GM10266 (cell line): ENCODE data around the gene TMA7.
"Not testable (repeated sequence)": the region's sequence is repeated elsewhere in the genome, so short reads cannot be mapped to it uniquely, and the experiment has no call there.

Experiments used
- DNase-seq: peaks from one replicate; pipeline ENCODE4 v3.0.0; 2012; ENCODE audit errors: extremely low spot score
- TF ChIP-seq, protein P1 (sequence below): IDR thresholded peaks from 2 replicates; pipeline ENCODE4 v1.5.1; 2012; ENCODE audit warnings: mild to moderate bottlenecking, low read depth; ENCODE audit not compliant: control insufficient read depth, insufficient read depth; ENCODE audit errors: missing control alignments

Gene TMA7

DNA sequence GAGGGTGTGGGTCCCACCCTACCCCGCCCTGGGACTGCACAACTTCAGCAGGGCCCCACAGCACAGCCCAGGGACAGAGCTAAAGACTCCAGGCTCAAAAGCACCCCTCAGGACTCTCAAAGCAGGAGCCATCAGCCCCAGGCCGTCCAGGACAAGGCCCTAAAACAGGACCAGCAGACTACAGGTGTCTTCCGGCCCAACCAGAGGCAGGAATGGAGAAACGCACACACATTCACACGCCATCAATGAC is 32.5 kb downstream of the TMA7 start:
- DNase-seq: no peak
- TF ChIP-seq, protein P1, sequence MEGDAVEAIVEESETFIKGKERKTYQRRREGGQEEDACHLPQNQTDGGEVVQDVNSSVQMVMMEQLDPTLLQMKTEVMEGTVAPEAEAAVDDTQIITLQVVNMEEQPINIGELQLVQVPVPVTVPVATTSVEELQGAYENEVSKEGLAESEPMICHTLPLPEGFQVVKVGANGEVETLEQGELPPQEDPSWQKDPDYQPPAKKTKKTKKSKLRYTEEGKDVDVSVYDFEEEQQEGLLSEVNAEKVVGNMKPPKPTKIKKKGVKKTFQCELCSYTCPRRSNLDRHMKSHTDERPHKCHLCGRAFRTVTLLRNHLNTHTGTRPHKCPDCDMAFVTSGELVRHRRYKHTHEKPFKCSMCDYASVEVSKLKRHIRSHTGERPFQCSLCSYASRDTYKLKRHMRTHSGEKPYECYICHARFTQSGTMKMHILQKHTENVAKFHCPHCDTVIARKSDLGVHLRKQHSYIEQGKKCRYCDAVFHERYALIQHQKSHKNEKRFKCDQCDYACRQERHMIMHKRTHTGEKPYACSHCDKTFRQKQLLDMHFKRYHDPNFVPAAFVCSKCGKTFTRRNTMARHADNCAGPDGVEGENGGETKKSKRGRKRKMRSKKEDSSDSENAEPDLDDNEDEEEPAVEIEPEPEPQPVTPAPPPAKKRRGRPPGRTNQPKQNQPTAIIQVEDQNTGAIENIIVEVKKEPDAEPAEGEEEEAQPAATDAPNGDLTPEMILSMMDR: no peak

DNA sequence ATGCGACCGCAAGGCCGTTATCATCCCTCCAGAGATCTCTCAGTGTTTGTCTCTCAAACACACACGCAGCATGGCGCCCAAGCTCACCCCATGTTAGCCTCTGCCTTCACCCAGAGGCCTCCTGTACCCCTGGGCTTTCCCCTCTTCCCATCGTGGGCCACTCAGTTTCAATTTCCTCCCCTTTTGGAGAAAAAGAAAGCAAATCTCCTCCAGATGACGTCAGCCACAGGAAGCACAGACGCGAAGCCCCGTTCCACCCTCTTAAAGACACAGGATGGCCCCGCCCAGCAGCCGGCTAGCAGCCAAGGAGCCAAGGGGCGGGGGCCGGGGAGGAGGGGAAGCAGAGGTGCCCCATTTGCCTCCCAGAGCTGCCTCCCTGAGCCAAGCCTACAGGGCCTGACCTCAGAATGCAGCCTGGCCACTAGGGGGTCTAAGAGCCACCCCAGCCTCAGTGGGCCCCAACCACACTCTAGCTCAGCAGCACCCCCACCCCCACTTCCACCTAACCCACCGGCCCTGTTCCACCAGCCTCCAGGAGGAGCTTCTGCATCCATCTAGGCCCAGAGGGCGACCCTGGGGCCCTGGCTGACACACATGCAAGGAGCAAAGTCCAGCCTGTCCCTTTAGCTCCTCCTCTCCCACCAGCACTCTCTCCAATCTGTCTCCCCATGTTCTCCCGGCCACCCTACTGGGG is 33.0 kb downstream of the TMA7 start:
- TF ChIP-seq, protein P1: peak; percentile 42
- peak; percentile 93 for DNase-seq

DNA sequence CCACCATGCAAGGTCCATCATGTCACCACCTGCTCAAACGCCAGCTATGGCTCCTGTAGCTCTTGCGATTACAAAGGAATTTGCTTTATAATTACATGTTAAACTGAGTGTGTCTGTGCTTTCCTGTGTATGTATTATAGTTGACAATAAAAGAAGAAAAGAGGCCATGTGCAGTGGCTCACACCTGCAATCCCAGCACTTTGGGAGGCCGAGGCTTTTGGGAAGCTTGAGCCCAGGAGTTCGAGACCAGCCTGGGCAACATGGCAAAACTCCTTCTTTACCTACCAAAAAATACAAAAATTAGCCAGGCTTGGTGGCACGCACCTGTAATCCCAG is 33.5 kb downstream of the TMA7 start:
- no peak for DNase-seq

DNA sequence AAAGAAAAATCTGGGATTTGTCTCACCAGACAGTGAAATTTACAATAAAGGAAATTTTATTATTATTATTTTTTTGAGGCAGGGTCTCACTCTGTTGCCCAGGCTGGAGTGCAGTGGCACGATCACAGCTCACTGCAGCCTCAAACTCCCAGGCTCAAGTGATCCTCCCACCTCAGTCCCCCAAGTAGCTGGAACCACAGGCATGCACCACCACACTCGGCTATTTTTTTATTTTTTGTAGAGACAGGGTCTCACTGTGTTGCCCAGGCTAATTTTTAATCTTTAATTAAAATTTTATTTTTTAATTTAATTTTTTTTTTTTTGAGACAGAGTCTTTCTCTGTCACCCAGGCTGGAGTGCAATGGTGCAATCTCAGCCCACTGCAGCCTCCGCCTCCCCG is 34.0 kb downstream of the TMA7 start:
- DNase-seq: not testable (repeated sequence)

More for the DNA sequence above, 33.5 kb downstream of the TMA7 start:
- TF ChIP-seq, protein P1: no peak

- no peak for DNase-seq
- TF ChIP-seq, protein P1: no peak
Measured at GRCh38 chr3:48474619-48475018, 34.6 kb downstream of the TMA7 start.

- DNase-seq: no peak
- TF ChIP-seq, protein P1: no peak
Measured at GRCh38 chr3:48475188-48475587, 35.1 kb downstream of the TMA7 start.

DNA sequence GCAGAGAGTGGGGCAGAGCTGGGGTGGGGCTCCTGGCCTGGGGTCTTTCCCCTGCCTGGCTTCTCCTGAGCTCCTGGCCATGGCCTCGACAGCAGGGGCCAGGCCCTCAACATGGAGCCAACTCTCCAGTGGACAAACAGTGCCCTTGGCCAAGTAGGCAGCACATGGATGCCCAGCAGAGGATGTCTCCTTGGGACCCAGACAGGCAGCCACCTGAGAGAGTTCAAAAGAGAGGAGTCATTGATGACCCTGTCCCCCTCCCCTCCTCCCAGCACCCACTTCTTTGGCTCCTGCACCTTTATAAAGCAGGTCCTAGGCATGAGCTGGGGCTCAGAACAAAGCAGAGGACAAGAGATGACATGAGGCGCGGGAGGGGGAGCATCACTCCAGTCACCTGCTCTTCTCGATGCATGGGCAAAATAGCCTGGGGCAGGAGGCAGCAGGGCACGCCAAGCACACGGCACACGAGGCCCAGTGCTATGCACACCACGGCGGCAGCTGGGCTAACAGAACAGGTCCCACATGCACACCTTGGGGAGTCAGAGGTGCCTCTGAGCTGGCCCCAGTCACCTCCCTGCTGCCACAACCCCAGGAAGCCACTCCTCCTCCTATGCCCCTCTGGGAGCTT is 36.5 kb downstream of the TMA7 start:
- no peak for DNase-seq
- TF ChIP-seq, protein P1: no peak

DNA sequence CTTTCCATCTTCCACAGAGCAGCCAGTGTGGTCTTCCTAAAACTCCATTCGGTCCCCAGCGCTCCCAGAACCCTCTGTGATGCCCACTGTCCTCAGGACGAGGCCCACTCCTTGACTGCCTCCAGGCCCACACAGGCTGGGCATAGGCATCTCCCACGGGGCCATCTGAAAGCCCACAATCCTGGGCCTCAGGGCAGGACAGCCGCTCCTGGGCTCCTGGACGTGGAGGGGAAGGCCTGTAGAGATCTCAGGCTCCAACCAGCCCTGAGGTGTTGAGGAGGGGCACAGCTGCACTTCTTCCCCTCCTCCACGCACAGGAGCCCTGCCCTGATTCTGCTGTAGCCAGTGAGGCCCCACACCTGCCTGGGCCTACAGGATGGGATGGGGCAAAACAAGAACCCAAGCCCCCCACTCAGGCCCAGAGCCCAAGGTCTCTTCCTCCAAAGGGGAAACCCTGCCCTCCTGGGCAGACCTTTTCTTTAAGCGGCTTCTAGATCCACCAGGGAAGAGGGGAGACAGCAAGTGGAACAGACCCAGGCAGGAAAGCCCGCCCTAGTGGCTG is 38.0 kb downstream of the TMA7 start:
- TF ChIP-seq, protein P1: no peak
- DNase-seq: no peak
